Tibial nerve (tissue), 4 donors: ENCODE results near the gene ABCA6. TPM values are rescaled to one million over a fixed set of nuclear protein-coding genes. Genes with fewer than 3 reads are reported as not detected.

Experiments used
- DNase-seq, 2 donors: peaks; one replicate each; pipeline ENCODE4 v3.0.0-alpha.2; 2019; ENCODE audit warnings: low spot score in 2 of 2
- H3K27ac ChIP-seq, 4 donors: fragments of 200-600 bp; sonication (generic) in 3 of 4; one replicate each; pipeline ENCODE4 v1.5.1; 2017 to 2019; ENCODE audit warnings: mild to moderate bottlenecking in 1 of 4
- H3K27me3 ChIP-seq, 2 donors: fragments of 200-600 bp; sonication (generic) in 1 of 2; one replicate each; pipeline versions ENCODE4 v1.5.1 to v1.6.0; 2017 to 2019
- H3K36me3 ChIP-seq, 3 donors: fragments of 200-600 bp; sonication (generic); one replicate each; pipeline ENCODE4 v1.5.1; 2018 to 2019
- H3K4me1 ChIP-seq, 4 donors: fragments of 200-600 bp; sonication (generic) in 3 of 4; one replicate each; pipeline ENCODE4 v1.5.1; 2017 to 2019
- H3K4me3 ChIP-seq, 4 donors: fragments of 200-600 bp; sonication (generic) in 3 of 4; one replicate each; pipeline ENCODE4 v1.5.1; 2017 to 2019; ENCODE audit warnings: mild to moderate bottlenecking in 1 of 4, moderate library complexity in 1 of 4
- H3K9me3 ChIP-seq, 4 donors: fragments of 200-600 bp; sonication (generic) in 3 of 4; one replicate each; pipeline ENCODE4 v1.5.1; 2017 to 2019
- EP300 ChIP-seq, 2 donors: sonication (generic); formaldehyde crosslinking; IDR thresholded peaks; one replicate each; pipeline ENCODE4 v1.6.1; 2017; ENCODE audit warnings: antibody characterized with exemption in 2 of 2, mild to moderate bottlenecking in 1 of 2
- POLR2A ChIP-seq, 2 donors: fragments of 450-650 bp; IDR thresholded peaks; one replicate each; pipeline ENCODE4 v1.6.1; 2017; ENCODE audit warnings: antibody characterized with exemption in 2 of 2, mild to moderate bottlenecking in 2 of 2, moderate library complexity in 2 of 2
- WGBS, 2 donors: methylation state at CpG; one replicate each; pipeline ENCODE4 v1.1.5; 2018; 5-methylcytosine and 5-hydroxymethylcytosine counted together
- total RNA-seq, 4 donors: library from RNA; depleted of rRNA; stranded (reverse); fragments of >200 nt; gene quantifications; one replicate each; pipeline ENCODE4 v1.1.0, GENCODE V29; 2016
- TF ChIP-seq, protein P1 (sequence below), 5 experiments: fragments of 200-600 bp in 3 of 5; fragments of 450-650 bp in 2 of 5; sonication (generic) in 3 of 5; IDR thresholded peaks; one replicate each; pipeline ENCODE4 v1.5.1; 2016 to 2019; ENCODE audit warnings: antibody characterized with exemption in 5 of 5, mild to moderate bottlenecking in 3 of 5, moderate library complexity in 2 of 5

Gene ABCA6
- total RNA-seq, 4 donors from 2014 or later, result 218 to 308 (median 279) TPM

DNA sequence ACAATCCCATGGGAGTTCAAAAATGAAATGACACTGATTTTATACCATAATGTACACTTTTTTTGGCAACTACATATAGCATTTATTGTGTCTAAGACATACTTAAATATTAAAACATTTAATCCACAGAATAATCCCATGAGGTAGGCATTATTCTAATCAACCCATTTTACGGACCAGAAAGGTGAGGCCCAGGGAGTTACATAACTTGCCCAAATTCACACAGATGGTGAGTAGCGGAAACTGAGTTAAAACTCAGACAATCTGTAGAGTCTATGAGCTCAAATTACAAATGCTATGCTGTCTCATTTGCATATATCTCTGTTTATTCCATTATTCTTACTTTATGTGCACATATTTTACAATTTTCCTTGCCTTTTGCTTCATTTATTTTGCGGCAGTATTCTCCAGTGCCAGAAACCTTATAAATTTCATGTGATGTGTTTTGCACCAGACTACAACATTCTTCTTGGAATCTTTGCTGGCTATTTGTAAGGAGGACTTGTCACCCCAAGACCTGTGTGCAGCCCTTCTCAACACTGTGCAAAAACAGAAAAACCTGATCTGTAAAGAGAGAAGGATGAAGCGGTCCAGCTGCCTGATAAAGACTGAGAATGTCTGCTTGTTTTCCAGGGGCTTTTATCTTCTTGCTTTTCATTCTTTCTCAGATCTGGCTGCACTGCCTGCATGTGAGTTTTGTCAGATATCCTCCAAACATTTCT lies 78.7 kb downstream of the ABCA6 start:
- TF ChIP-seq POLR2A (IDR thresholded peaks at IDR 0.05) (no peak), EP300 (IDR thresholded peaks at IDR 0.05) (no peak)
- TF ChIP-seq, protein P1, sequence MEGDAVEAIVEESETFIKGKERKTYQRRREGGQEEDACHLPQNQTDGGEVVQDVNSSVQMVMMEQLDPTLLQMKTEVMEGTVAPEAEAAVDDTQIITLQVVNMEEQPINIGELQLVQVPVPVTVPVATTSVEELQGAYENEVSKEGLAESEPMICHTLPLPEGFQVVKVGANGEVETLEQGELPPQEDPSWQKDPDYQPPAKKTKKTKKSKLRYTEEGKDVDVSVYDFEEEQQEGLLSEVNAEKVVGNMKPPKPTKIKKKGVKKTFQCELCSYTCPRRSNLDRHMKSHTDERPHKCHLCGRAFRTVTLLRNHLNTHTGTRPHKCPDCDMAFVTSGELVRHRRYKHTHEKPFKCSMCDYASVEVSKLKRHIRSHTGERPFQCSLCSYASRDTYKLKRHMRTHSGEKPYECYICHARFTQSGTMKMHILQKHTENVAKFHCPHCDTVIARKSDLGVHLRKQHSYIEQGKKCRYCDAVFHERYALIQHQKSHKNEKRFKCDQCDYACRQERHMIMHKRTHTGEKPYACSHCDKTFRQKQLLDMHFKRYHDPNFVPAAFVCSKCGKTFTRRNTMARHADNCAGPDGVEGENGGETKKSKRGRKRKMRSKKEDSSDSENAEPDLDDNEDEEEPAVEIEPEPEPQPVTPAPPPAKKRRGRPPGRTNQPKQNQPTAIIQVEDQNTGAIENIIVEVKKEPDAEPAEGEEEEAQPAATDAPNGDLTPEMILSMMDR (IDR thresholded peaks at IDR 0.05), result no peak
- DNase-seq, result no peak
- 80 to 85% methylated on average over 4 of the region's 4 CpGs for WGBS, 2 donors
- Histone ChIP-seq H3K27ac (peak overlapping the region in 2 of 4 donors; percentile 19 to 80), H3K36me3 (peaks cover 0 to 17% (median 0%) of the 10 kb centered on the region in 3 donors), H3K9me3 (no peaks in the 10 kb centered on the region), H3K4me3 (no peak overlapping the region), H3K4me1 (peaks cover 0 to 46% (median 11%) of the 10 kb centered on the region in 4 donors), H3K27me3 (no peaks in the 10 kb centered on the region)

DNA sequence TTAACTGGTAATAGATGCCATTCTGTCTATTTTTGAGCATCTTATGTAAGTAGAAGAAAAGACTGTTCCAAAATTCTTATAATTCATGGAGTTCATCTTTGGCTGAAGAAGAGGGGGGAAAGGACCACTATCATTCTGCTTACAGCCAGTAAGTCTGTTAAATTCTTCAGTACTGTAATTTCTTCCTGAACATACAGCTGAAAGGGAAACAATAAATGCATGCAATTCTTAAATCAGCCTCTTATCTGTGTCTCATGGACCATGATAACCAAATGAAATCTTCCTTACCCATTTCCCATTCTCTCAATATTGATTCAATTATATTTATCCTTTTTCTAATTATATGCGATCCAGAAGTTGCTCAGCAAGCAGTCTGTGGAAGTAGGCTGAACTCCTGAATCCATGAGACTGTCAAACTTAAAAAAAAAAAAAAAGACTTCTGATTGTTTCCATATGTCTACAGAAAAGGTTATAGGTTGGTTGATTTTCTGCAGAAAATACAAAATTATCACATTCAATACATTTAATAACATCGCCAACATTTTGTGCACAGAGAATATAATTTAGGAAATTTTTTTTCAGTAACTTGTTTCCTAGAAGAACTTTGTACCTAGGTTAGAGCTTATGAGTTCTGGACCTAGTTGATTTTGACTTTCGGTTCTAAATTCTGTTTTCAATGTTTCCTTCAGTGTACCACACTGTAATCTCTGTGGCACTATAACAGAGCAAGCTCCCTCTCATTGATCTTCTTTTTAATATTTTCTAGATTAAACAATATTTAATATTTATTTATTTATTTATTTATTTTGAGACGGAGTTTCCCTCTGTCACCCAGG lies 79.8 kb downstream of the ABCA6 start:
- TF ChIP-seq POLR2A (IDR thresholded peaks at IDR 0.05) (no peak), EP300 (IDR thresholded peaks at IDR 0.05) (no peak)
- TF ChIP-seq, protein P1 (IDR thresholded peaks at IDR 0.05), result no peak
- 62 to 70% methylated on average over 4 of the region's 4 CpGs for WGBS, 2 donors
- peaks cover 0 to 43% (median 11%) of the 10 kb centered on the region in 4 donors for H3K4me1 ChIP-seq
- H3K27ac ChIP-seq, result peak overlapping the region in 3 of 4 donors; percentile 33 to 84 (median 80)
- no peak for DNase-seq
- no peaks in the 10 kb centered on the region for H3K27me3 ChIP-seq
- peaks cover 0 to under 1% (median 0%) of the 10 kb centered on the region in 4 donors for H3K9me3 ChIP-seq
- no peak overlapping the region for H3K4me3 ChIP-seq
- peaks cover 0 to 27% (median 0%) of the 10 kb centered on the region in 3 donors for H3K36me3 ChIP-seq

DNA sequence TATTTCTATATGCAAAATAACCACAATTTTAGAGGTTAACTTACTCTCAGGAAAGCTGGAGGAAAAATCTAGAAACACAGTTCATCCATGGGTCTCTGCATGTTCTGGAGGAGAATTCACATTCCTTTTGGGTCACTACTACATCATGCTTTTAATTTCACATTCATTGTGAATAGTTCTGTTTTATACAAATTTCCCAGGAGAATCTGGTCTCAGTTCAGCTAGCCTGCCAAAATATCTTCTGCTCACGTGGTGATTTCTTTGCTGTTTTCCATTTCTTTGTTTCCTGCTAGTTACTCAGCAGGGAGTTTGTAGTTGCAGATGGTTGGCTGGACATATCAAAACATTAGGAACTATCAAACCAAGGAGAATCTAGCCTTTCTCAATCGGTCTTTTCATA lies 80.9 kb downstream of the ABCA6 start, which contains the start of gene ABCA9:
ABCA9 (minus strand) TSS at position 106 of the 400 bp plus-strand sequence. CDS start 9,801 bp downstream, outside the sequence.
- peak within 1 kb of the TSS; percentile 11 to 40 (median 16) for H3K4me3 ChIP-seq
- H3K27ac ChIP-seq, result peak within 1 kb of the TSS; percentile 33 to 84 (median 63)
- WGBS, 2 donors, result 8% methylated on average over 2 of the region's 2 CpGs

DNA sequence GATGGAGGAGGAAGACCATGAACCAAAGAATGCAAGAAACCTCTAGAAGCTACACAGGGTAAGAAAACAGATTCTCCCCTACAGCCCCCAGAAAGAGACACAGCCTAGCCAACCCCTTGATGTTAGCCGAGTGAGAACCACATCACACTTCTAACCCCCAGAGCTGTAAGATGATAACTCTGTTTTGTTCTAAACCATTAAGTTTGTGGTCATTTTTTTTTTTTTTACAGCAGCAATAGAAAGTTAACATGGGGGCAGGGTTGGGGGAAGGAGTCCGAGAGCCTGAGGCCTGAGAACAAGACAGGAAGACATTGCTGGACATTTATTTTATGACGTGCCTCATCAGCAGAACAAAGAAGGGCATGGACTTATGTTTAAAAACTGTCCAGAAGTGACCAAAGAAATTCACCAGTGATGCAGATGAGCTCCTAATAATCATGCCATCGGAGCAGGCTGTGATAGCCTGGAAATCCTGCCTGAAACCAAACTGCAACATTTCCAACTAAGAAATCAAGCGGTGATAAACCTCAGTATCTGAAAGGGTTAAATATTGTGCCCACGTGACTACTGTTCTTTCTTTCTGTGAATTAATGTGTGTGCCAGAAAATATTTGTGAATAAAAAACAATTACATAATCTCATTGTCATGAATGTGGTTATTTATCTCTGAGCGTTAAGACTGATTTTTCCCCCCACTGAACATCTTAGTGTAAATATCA lies 82.1 kb downstream of the ABCA6 start:
- Histone ChIP-seq H3K4me3 (peak overlapping the region; percentile 11 to 40 (median 16)), H3K27ac (peak overlapping the region; percentile 33 to 84 (median 63)), H3K4me1 (peaks cover 0 to 43% (median 11%) of the 10 kb centered on the region in 4 donors), H3K9me3 (peaks cover 0 to 9% (median 1%) of the 10 kb centered on the region in 4 donors), H3K27me3 (no peaks in the 10 kb centered on the region), H3K36me3 (peaks cover 0 to 30% (median 0%) of the 10 kb centered on the region in 3 donors)
- DNase-seq, result no peak
- peak in 1 of 2 donors; percentile 46 for TF ChIP-seq EP300 (IDR thresholded peaks at IDR 0.05)
- no peak for TF ChIP-seq POLR2A (IDR thresholded peaks at IDR 0.05)
- WGBS, 2 donors, result 20 to 22% methylated on average over 7 of the region's 7 CpGs

More for the DNA sequence above, 80.9 kb downstream of the ABCA6 start, which contains the start of gene ABCA9:
- peaks cover 0 to 28% (median 0%) of the 10 kb centered on the region in 3 donors for H3K36me3 ChIP-seq
- no peak for TF ChIP-seq POLR2A (IDR thresholded peaks at IDR 0.05)
- peak; percentile 46 to 91 for TF ChIP-seq EP300 (IDR thresholded peaks at IDR 0.05)
- DNase-seq, result peak in 1 of 2 donors; percentile 42
- H3K4me1 ChIP-seq, result peaks cover 0 to 43% (median 11%) of the 10 kb centered on the region in 4 donors
- H3K9me3 ChIP-seq, result peaks cover 0 to 9% (median 1%) of the 10 kb centered on the region in 4 donors
- H3K27me3 ChIP-seq, result no peaks in the 10 kb centered on the region

DNA sequence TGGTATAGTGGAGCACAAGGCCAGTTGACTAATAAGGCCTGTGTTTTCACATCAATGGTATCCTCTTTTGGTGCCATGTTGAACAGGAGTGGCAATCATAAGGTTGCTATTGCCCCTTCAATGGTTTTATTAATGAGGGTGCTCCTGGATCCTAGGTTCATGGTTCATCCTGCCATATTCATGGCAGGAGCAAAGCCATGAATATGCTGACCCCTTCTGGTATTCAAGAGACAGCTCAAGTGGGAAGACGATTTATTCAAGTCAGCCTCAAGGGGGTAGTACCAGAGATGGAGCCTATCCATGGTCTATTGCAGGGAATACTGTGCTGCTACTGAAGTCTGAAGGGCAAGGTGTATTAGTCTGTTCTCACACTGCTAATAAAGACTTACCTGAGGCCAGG lies 83.5 kb downstream of the ABCA6 start:
- H3K4me3 ChIP-seq, result no peak overlapping the region
- TF ChIP-seq EP300 (IDR thresholded peaks at IDR 0.05), result no peak
- TF ChIP-seq, protein P1 (IDR thresholded peaks at IDR 0.05), result no peak
- H3K36me3 ChIP-seq, result peaks cover 0 to 30% (median 0%) of the 10 kb centered on the region in 3 donors
- H3K9me3 ChIP-seq, result peaks cover 0 to 9% (median 1%) of the 10 kb centered on the region in 4 donors
- WGBS, 2 donors, result 47 to 100% methylated on average over 1 of the region's 1 CpG
- no peak for DNase-seq
- no peaks in the 10 kb centered on the region for H3K27me3 ChIP-seq
- H3K27ac ChIP-seq, result peak overlapping the region in 2 of 4 donors; percentile 80 to 84
- H3K4me1 ChIP-seq, result peaks cover 0 to 43% (median 11%) of the 10 kb centered on the region in 4 donors
